ENCODE measurements around the gene TNK2.

TNK2 gene

GRCh38 chr3:195888311-195888761 is 20.0 kb downstream of the TNK2 start:
- TF ChIP-seq GATA3 (IDR thresholded peaks at IDR 0.05; ENCODE audit: low read depth, low read length) (no peak), GATA2 (IDR thresholded peaks at IDR 0.05; ENCODE audit: low read depth, low read length) (no peak)

- no peak for TF ChIP-seq GATA2 (IDR thresholded peaks at IDR 0.05; ENCODE audit: low read depth, low read length)
- no peak for TF ChIP-seq GATA3 (IDR thresholded peaks at IDR 0.05; ENCODE audit: low read depth, low read length)
Measured at GRCh38 chr3:195887670-195888069, 20.7 kb downstream of the TNK2 start.

GRCh38 chr3:195886181-195887141 is 21.9 kb downstream of the TNK2 start:
- no peak for TF ChIP-seq GATA2 (IDR thresholded peaks at IDR 0.05; ENCODE audit: low read depth, low read length)
- TF ChIP-seq GATA3 (IDR thresholded peaks at IDR 0.05; ENCODE audit: low read depth, low read length), result no peak

GRCh38 chr3:195885036-195885891 is 23.1 kb downstream of the TNK2 start:
- no peak for TF ChIP-seq GATA2 (IDR thresholded peaks at IDR 0.05; ENCODE audit: low read depth, low read length)

GRCh38 chr3:195884691-195885035 is 23.7 kb downstream of the TNK2 start:
- TF ChIP-seq GATA2 (IDR thresholded peaks at IDR 0.05; ENCODE audit: low read depth, low read length), result no peak
- TF ChIP-seq GATA3 (IDR thresholded peaks at IDR 0.05; ENCODE audit: low read depth, low read length), result no peak

- no peak for TF ChIP-seq GATA2 (IDR thresholded peaks at IDR 0.05; ENCODE audit: low read depth, low read length)
Measured at GRCh38 chr3:195883801-195884200, 24.6 kb downstream of the TNK2 start.

GRCh38 chr3:195883160-195883559 is 25.2 kb downstream of the TNK2 start:
- no peak for TF ChIP-seq GATA3 (IDR thresholded peaks at IDR 0.05; ENCODE audit: low read depth, low read length)
- TF ChIP-seq GATA2 (IDR thresholded peaks at IDR 0.05; ENCODE audit: low read depth, low read length), result no peak

GRCh38 chr3:195882002-195882441 is 26.3 kb downstream of the TNK2 start:
- TF ChIP-seq GATA3 (IDR thresholded peaks at IDR 0.05; ENCODE audit: low read depth, low read length), result no peak
- no peak for TF ChIP-seq GATA2 (IDR thresholded peaks at IDR 0.05; ENCODE audit: low read depth, low read length)

GRCh38 chr3:195881276-195881988 is 26.9 kb downstream of the TNK2 start:
- no peak for TF ChIP-seq GATA3 (IDR thresholded peaks at IDR 0.05; ENCODE audit: low read depth, low read length)
- TF ChIP-seq GATA2 (IDR thresholded peaks at IDR 0.05; ENCODE audit: low read depth, low read length), result no peak

- TF ChIP-seq GATA2 (IDR thresholded peaks at IDR 0.05; ENCODE audit: low read depth, low read length) (no peak), GATA3 (IDR thresholded peaks at IDR 0.05; ENCODE audit: low read depth, low read length) (no peak)
Measured at GRCh38 chr3:195880037-195880431, 28.3 kb downstream of the TNK2 start.

GRCh38 chr3:195879416-195880036 is 28.8 kb downstream of the TNK2 start:
- TF ChIP-seq GATA3 (IDR thresholded peaks at IDR 0.05; ENCODE audit: low read depth, low read length) (no peak), GATA2 (IDR thresholded peaks at IDR 0.05; ENCODE audit: low read depth, low read length) (no peak)

GRCh38 chr3:195878424-195879274 is 29.7 kb downstream of the TNK2 start:
- TF ChIP-seq GATA3 (IDR thresholded peaks at IDR 0.05; ENCODE audit: low read depth, low read length) (no peak), GATA2 (IDR thresholded peaks at IDR 0.05; ENCODE audit: low read depth, low read length) (no peak)
